DOHH2 (cell line): Measurements from ENCODE around the gene ITPKB.

Source experiments
- H3F3A ChIP-seq: fragments of 200-600 bp; sonication (generic), shearing (Covaris generic); 2 replicates; pipeline ENCODE4 v1.6.0; 2016; ENCODE audit warnings: antibody characterized with exemption, mild to moderate bottlenecking; ENCODE audit not compliant: control insufficient read depth, insufficient read depth
- H3K27ac ChIP-seq: fragments of 200-600 bp; sonication (generic); 2 replicates; pipeline ENCODE4 v1.5.1; 2014; ENCODE audit warnings: low read depth, mild to moderate bottlenecking, low read length, moderate library complexity
- H3K27me3 ChIP-seq: fragments of 200-600 bp; sonication (generic); 2 replicates; pipeline ENCODE4 v1.6.1; 2014; ENCODE audit warnings: mild to moderate bottlenecking, low read length, mixed read lengths; ENCODE audit not compliant: control insufficient read depth
- H3K36me3 ChIP-seq: fragments of 200-600 bp; sonication (generic); 2 replicates; pipeline ENCODE4 v1.6.1; 2014; ENCODE audit warnings: mild to moderate bottlenecking, low read length, moderate library complexity, mixed read lengths; ENCODE audit not compliant: control insufficient read depth
- H3K4me1 ChIP-seq: fragments of 200-600 bp; sonication (generic); 2 replicates; pipeline ENCODE4 v1.6.1; 2014; ENCODE audit warnings: mild to moderate bottlenecking, low read length, mixed read lengths; ENCODE audit not compliant: control insufficient read depth
- H3K4me2 ChIP-seq: fragments of 200-600 bp; sonication (generic); 2 replicates; pipeline ENCODE4 v1.6.0; 2014; ENCODE audit warnings: mild to moderate bottlenecking, low read length, moderate library complexity
- H3K4me3 ChIP-seq: fragments of 200-600 bp; sonication (generic); 2 replicates; pipeline ENCODE4 v1.5.1; 2014; ENCODE audit warnings: mild to moderate bottlenecking, low read length, mixed read lengths
- H3K79me2 ChIP-seq: fragments of 200-600 bp; sonication (generic); 2 replicates; pipeline ENCODE4 v1.6.1; 2014; ENCODE audit warnings: mild to moderate bottlenecking, low read length, mixed read lengths; ENCODE audit not compliant: control insufficient read depth
- H3K9me2 ChIP-seq: fragments of 200-600 bp; sonication (generic); replicated peaks from 2 replicates; pipeline ENCODE4 v1.6.1; 2014; ENCODE audit warnings: mild to moderate bottlenecking, low read length, mixed read lengths; ENCODE audit not compliant: control insufficient read depth
- H3K9me3 ChIP-seq: fragments of 200-600 bp; sonication (generic); 2 replicates; pipeline ENCODE4 v1.6.1; 2014; ENCODE audit warnings: antibody characterized with exemption, low read length, mixed read lengths; ENCODE audit not compliant: control insufficient read depth, insufficient read depth
- H4K20me1 ChIP-seq: fragments of 200-600 bp; sonication (generic); 2 replicates; pipeline ENCODE4 v1.6.0; 2014; ENCODE audit warnings: low read depth, mild to moderate bottlenecking, antibody characterized with exemption, low read length, moderate library complexity; ENCODE audit not compliant: control insufficient read depth, insufficient read depth
- EZH2phosphoT487 ChIP-seq: fragments of 200-600 bp; sonication (generic); IDR thresholded peaks from 2 replicates; pipeline ENCODE4 v1.6.1; 2017; ENCODE audit warnings: borderline replicate concordance, mild to moderate bottlenecking, antibody characterized with exemption, low read length, moderate library complexity, mixed read lengths
- TF ChIP-seq, protein P1 (sequence below): fragments of 200-600 bp; sonication (generic); IDR thresholded peaks from one replicate; pipeline ENCODE4 v1.5.1; 2014; ENCODE audit warnings: antibody characterized with exemption, mild to moderate bottlenecking, low read depth, low read length; ENCODE audit not compliant: poor library complexity, severe bottlenecking

Gene ITPKB

DNA sequence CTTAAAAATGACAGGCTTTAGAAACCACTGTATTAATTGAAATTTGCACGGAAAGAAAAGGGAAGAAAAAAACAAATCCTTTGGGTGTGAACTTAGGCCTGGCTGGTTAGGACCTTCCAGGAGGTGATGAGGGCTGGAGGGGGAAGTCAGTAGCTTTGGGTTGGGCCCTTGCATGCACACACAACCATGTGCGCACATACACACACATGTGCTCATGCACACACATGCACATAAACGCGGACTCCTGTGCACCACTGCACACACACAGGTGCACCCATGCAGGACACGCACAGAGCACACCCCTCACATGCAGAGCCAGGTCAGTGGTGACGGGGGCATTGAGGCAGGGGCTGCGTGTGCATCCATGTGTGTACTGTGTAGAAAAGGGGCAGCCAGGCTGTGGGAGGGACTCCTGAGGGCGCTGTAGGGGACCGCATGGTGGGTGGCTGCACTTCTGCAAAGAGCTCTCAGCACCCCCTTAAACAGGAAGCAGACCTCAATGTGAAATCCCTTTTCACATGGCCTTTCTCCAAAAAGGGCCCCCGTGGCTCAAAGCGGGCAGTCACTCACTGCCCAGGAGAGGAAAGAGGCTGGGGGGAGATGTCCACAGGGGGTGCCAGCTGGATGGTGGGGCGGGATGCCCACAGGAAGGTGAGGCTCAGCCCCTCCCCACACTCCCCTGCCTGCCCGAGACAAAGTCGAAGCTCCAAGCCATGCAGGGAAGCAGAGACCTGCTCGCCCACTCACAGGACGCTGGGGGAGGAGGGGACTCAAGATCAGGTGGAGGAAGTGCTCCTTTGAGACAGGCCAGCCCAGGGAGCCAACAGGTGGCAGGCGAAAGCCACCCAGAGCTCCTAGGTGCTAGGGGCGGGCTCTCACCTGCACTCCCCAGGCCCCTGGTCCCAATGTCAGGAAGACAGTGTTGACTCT lies 95.2 kb downstream of the ITPKB start:
- Histone ChIP-seq H3K4me3 (peak overlapping the region; percentile 60), H3K27ac (peak overlapping the region; percentile 87), H3K9me3 (no peaks in the 10 kb centered on the region), H3K4me2 (peak overlapping the region; percentile 63), H3K27me3 (no peaks in the 10 kb centered on the region), H3F3A (peaks cover 15% of the 10 kb centered on the region), H4K20me1 (peaks cover 3% of the 10 kb centered on the region; the same call in 1 of the 2 replicates), H3K9me2 (no peaks in the 10 kb centered on the region), H3K79me2 (peaks cover 19% of the 10 kb centered on the region), H3K4me1 (peaks cover 67% of the 10 kb centered on the region), H3K36me3 (peaks cover 86% of the 10 kb centered on the region)
- TF ChIP-seq, protein P1, sequence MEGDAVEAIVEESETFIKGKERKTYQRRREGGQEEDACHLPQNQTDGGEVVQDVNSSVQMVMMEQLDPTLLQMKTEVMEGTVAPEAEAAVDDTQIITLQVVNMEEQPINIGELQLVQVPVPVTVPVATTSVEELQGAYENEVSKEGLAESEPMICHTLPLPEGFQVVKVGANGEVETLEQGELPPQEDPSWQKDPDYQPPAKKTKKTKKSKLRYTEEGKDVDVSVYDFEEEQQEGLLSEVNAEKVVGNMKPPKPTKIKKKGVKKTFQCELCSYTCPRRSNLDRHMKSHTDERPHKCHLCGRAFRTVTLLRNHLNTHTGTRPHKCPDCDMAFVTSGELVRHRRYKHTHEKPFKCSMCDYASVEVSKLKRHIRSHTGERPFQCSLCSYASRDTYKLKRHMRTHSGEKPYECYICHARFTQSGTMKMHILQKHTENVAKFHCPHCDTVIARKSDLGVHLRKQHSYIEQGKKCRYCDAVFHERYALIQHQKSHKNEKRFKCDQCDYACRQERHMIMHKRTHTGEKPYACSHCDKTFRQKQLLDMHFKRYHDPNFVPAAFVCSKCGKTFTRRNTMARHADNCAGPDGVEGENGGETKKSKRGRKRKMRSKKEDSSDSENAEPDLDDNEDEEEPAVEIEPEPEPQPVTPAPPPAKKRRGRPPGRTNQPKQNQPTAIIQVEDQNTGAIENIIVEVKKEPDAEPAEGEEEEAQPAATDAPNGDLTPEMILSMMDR: peak; percentile 49
- no peak for TF ChIP-seq EZH2phosphoT487

GRCh38 chr1:226643177-226643576 lies 95.9 kb downstream of the ITPKB start:
- no peak for TF ChIP-seq EZH2phosphoT487
- TF ChIP-seq, protein P1: no peak
- Histone ChIP-seq H3K27me3 (no peaks in the 10 kb centered on the region), H3K79me2 (peaks cover 19% of the 10 kb centered on the region), H3K9me2 (no peaks in the 10 kb centered on the region), H3F3A (peaks cover 15% of the 10 kb centered on the region), H3K4me2 (peak overlapping the region; percentile 63), H3K4me1 (peaks cover 67% of the 10 kb centered on the region), H3K4me3 (peak overlapping the region; percentile 60), H3K9me3 (no peaks in the 10 kb centered on the region), H4K20me1 (peaks cover 3% of the 10 kb centered on the region; the same call in 1 of the 2 replicates), H3K36me3 (peaks cover 84% of the 10 kb centered on the region), H3K27ac (peak overlapping the region; percentile 87)

DNA sequence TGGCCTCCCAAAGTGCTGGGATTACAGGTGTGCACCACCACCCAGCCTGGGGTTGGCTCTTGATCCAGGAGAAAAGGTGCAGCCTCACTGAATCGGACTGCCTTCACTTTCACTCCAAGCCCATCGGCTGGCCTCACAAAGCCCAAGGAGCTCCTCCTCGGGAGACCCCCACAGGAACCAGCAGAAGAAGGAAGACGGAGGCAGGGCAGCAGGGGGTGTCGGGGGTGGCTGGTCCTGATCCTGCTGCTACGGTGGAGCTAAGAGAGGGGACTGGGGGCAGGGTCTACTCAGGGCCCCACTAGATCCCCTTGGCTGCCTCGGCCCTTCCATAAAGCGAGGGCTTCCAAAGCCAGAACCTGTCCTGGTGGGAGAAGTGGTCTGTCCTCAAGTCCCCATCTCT lies 96.7 kb downstream of the ITPKB start:
- H3F3A ChIP-seq: peaks cover 15% of the 10 kb centered on the region
- H3K4me2 ChIP-seq: peak overlapping the region; percentile 63; the same call in 1 of the 2 replicates
- H3K27me3 ChIP-seq: no peaks in the 10 kb centered on the region
- H3K4me1 ChIP-seq: peaks cover 65% of the 10 kb centered on the region
- H3K4me3 ChIP-seq: no peak overlapping the region
- H3K79me2 ChIP-seq: peaks cover 19% of the 10 kb centered on the region
- H3K9me3 ChIP-seq: no peaks in the 10 kb centered on the region
- H3K9me2 ChIP-seq: no peaks in the 10 kb centered on the region
- TF ChIP-seq EZH2phosphoT487: no peak
- TF ChIP-seq, protein P1: no peak
- H3K36me3 ChIP-seq: peaks cover 84% of the 10 kb centered on the region
- peak overlapping the region; percentile 87 for H3K27ac ChIP-seq
- peaks cover 3% of the 10 kb centered on the region; the same call in 1 of the 2 replicates for H4K20me1 ChIP-seq
